PFSK-1 (cell line): ENCODE measurements around the gene HDHD5.

Experiments used
- FOXP2 ChIP-seq: optimal IDR thresholded peaks from 2 replicates; pipeline ENCODE3; 2011; ENCODE audit warnings: borderline replicate concordance, control low read depth, inconsistent platforms; ENCODE audit not compliant: insufficient read depth; ENCODE audit errors: extremely low read length, extremely low read depth
- POLR2AphosphoS5 ChIP-seq: IDR thresholded peaks from 2 replicates; pipeline ENCODE4 v1.6.1; 2012; ENCODE audit warnings: low read depth, mild to moderate bottlenecking, control low read depth, low read length, moderate library complexity
- SIN3A ChIP-seq: IDR thresholded peaks from 2 replicates; pipeline ENCODE4 v1.6.1; 2012; ENCODE audit warnings: mild to moderate bottlenecking, low read length, moderate library complexity, borderline replicate concordance; ENCODE audit not compliant: insufficient read depth
- TAF1 ChIP-seq: IDR thresholded peaks from 2 replicates; pipeline ENCODE4 v1.6.1; 2012; ENCODE audit warnings: low read length, control low read depth, borderline replicate concordance; ENCODE audit not compliant: insufficient read depth
- TF ChIP-seq, protein P1 (sequence below), 2 experiments: IDR thresholded peaks; 2 replicates each; pipeline versions ENCODE4 v1.6.1 to v1.8.0; 2011 to 2012; ENCODE audit warnings: low read depth in 2 of 2, low read length in 2 of 2, control low read depth in 1 of 2, inconsistent platforms in 1 of 2, mild to moderate bottlenecking in 1 of 2, moderate library complexity in 1 of 2; ENCODE audit not compliant: insufficient read depth in 1 of 2

HDHD5 gene

DNA sequence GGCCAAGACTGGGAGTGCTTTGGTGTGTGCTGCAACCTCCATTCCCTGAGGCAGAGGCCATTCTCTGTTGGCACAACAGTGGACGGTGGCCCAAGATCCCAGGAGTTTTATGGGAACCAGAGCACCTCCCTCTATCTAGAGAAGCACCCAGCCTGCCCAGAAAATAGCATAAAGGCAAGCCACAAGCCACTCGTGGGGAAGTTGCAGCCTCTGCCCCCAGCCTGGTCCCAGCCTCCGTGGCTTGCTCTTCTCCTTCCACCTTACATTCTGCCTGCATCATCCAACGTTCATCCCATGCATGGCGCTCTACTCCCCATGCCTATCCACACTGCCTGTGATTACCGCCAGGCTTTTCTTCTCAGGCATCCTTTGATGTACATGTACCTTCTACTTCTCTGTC lies 58.5 kb downstream of the HDHD5 start:
- no peak for TF ChIP-seq POLR2AphosphoS5
- no peak for TF ChIP-seq TAF1
- TF ChIP-seq, protein P1, sequence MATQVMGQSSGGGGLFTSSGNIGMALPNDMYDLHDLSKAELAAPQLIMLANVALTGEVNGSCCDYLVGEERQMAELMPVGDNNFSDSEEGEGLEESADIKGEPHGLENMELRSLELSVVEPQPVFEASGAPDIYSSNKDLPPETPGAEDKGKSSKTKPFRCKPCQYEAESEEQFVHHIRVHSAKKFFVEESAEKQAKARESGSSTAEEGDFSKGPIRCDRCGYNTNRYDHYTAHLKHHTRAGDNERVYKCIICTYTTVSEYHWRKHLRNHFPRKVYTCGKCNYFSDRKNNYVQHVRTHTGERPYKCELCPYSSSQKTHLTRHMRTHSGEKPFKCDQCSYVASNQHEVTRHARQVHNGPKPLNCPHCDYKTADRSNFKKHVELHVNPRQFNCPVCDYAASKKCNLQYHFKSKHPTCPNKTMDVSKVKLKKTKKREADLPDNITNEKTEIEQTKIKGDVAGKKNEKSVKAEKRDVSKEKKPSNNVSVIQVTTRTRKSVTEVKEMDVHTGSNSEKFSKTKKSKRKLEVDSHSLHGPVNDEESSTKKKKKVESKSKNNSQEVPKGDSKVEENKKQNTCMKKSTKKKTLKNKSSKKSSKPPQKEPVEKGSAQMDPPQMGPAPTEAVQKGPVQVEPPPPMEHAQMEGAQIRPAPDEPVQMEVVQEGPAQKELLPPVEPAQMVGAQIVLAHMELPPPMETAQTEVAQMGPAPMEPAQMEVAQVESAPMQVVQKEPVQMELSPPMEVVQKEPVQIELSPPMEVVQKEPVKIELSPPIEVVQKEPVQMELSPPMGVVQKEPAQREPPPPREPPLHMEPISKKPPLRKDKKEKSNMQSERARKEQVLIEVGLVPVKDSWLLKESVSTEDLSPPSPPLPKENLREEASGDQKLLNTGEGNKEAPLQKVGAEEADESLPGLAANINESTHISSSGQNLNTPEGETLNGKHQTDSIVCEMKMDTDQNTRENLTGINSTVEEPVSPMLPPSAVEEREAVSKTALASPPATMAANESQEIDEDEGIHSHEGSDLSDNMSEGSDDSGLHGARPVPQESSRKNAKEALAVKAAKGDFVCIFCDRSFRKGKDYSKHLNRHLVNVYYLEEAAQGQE (IDR thresholded peaks at IDR 0.05; ENCODE audit: insufficient read depth in 1 of 2, low read depth in 2 of 2, low read length in 2 of 2) = no peak
- TF ChIP-seq SIN3A = no peak
- no peak for TF ChIP-seq FOXP2

DNA sequence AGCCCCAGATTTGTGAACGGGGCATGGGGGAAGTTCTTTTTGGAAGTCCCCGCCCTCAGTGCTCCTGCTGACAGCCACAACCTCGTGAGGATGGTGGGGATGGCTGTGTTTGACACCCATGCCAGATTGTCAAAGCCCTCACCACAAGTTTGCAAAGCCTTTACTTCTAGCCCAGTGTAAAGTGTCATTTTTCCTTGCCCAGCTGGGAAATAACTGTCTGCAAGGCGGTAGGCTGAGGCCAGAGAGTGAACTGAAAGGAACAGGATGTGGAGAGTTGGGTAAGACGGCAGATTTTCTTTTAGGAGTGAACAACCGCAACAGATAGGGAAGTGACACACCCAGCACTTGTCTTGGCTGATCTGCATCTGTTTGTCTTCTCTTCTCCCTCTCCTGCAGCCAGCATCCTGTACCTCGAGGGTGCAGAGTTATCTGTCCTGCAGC lies 60.7 kb downstream of the HDHD5 start:
- TF ChIP-seq POLR2AphosphoS5 (no peak), SIN3A (no peak), TAF1 (no peak), FOXP2 (no peak)
- TF ChIP-seq, protein P1 (IDR thresholded peaks at IDR 0.05; ENCODE audit: insufficient read depth in 1 of 2, low read depth in 2 of 2, low read length in 2 of 2) = no peak

DNA sequence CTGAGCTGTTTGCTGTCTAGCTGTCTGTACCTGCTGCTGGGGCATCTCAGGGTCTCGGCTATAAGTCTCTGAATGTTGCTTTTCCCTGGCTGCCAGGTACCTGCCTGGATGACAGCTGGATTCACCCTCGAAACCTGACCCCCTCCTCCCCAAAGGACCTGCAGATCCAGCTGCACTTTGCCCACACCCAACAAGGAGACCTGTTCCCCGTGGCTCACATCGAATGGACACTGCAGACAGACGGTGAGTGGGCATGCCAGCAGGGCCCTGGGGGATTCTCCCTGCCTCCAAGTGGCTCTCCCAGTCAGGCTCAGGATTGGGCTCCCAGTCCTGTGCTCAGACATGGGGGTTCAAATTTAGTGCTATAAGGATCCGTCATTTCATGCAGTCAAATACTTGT lies 61.4 kb downstream of the HDHD5 start:
- no peak for TF ChIP-seq FOXP2
- TF ChIP-seq, protein P1 (IDR thresholded peaks at IDR 0.05; ENCODE audit: insufficient read depth in 1 of 2, low read depth in 2 of 2, low read length in 2 of 2) = no peak
- TF ChIP-seq SIN3A = no peak
- TF ChIP-seq TAF1 = no peak
- TF ChIP-seq POLR2AphosphoS5 = no peak

DNA sequence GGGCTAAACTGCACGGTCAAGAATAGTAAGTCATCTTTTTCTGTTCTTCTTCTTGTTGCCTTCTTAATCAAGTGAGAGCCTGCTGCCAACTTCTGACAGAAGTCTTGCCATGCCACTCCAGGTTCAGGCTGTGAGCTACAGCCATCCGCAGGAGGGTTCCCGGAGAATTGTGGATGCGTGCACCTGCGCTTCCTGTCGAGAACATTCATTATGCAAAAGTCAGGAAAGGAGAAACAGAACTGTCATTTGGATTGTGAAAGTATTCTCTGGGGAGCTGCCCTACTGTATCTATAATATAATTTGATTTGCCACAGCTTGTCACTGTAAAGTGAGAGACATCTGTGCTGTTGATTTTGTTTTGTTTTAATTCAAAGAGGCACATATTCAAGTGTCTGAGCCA lies 62.0 kb downstream of the HDHD5 start:
- TF ChIP-seq, protein P1 (IDR thresholded peaks at IDR 0.05; ENCODE audit: insufficient read depth in 1 of 2, low read depth in 2 of 2, low read length in 2 of 2) = no peak
- TF ChIP-seq SIN3A = no peak
- TF ChIP-seq FOXP2 = no peak
- TF ChIP-seq TAF1 = no peak
- no peak for TF ChIP-seq POLR2AphosphoS5

DNA sequence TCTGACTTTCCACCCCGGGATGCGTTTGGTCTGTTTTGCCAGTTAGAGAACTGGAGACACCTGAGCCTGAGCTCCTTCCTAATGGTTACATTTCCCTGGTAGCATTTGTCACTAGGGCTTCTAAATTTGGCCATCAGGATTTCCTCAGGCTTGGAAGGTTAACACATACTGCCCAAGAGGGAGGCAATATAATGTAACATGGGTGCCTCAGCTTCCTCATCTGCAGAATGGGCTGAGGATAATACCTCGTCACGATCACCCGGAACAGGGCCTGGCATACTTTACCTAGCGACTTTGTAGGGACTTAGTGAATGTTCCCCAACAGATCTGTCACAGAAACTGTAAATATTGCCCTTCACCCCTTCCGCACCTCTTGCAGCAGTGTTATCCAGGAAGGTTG lies 63.0 kb downstream of the HDHD5 start:
- TF ChIP-seq FOXP2 = no peak
- TF ChIP-seq POLR2AphosphoS5 = no peak
- no peak for TF ChIP-seq TAF1
- TF ChIP-seq, protein P1 (IDR thresholded peaks at IDR 0.05; ENCODE audit: insufficient read depth in 1 of 2, low read depth in 2 of 2, low read length in 2 of 2) = no peak
- TF ChIP-seq SIN3A = no peak
